ENCODE results near the gene DUSP28.

DUSP28 gene

DNA sequence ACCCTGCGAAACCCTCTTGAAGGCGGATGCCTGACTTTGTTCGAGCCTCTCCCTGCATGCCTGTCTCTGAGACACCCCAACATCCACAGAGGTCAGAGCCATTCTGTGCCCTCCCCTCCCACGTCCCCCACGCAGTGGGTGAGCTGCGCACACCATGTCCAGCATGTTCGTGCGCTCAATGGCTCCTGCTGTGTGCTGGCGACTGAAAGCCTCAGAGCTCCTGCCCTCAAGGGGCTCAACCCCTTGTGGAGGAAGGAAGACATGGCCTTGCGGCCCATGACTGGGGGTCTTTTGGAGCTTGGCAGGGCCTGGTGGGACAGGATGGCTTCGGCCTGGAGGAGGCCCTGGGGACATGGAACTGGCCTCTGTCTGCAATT, 48.1 kb upstream of the DUSP28 start:
- POLR2A ChIA-PET = no interaction called here
- no peak for TF ChIP-seq ZNF132 (tag by site-specific recombination; IDR thresholded peaks at IDR 0.05; ENCODE audit: borderline replicate concordance)
- no peak for TF ChIP-seq ZNF184 (tag by site-specific recombination; IDR thresholded peaks at IDR 0.05)
- TF ChIP-seq SP2 (tag by site-specific recombination; IDR thresholded peaks at IDR 0.05) = no peak
- TF ChIP-seq SP7 (tag by site-specific recombination; IDR thresholded peaks at IDR 0.05) = no peak
- TF ChIP-seq ZFP37 (tag by site-specific recombination; IDR thresholded peaks at IDR 0.05) = no peak
- no peak for TF ChIP-seq KLF8 (tag by site-specific recombination; IDR thresholded peaks at IDR 0.05)
- TF ChIP-seq ZNF16 (tag by site-specific recombination; IDR thresholded peaks at IDR 0.05; ENCODE audit: low read depth) = no peak
- TF ChIP-seq SETDB1 (IDR thresholded peaks at IDR 0.05; ENCODE audit: insufficient read length, low read length) = no peak
- CTCF ChIA-PET = interaction anchor here (0.7 kb wide), 1 partner anchor 15 kb away, joined by 3 read pairs; no protein-coding TSS in a partner anchor
- H3K36me3 ChIP-seq (ENCODE audit: control insufficient read depth in 2 of 2, insufficient read depth in 1 of 2, low read length in 2 of 2) = peaks cover 0 to 12% of the 10 kb centered on the region in 2 experiments; a peak in 1 of 3 replicates
- H3K27ac ChIP-seq (ENCODE audit: extremely low read depth, low read depth, low read length) = no peak overlapping the region
- H3K4me1 ChIP-seq (ENCODE audit: control insufficient read depth, insufficient read depth, low read length) = no peaks in the 10 kb centered on the region
- H3K9me3 ChIP-seq (ENCODE audit: control insufficient read depth, insufficient read depth, low read depth, low read length) = no peaks in the 10 kb centered on the region
- no peak overlapping the region for H3K4me3 ChIP-seq (ENCODE audit: low read depth, low read length)

DNA sequence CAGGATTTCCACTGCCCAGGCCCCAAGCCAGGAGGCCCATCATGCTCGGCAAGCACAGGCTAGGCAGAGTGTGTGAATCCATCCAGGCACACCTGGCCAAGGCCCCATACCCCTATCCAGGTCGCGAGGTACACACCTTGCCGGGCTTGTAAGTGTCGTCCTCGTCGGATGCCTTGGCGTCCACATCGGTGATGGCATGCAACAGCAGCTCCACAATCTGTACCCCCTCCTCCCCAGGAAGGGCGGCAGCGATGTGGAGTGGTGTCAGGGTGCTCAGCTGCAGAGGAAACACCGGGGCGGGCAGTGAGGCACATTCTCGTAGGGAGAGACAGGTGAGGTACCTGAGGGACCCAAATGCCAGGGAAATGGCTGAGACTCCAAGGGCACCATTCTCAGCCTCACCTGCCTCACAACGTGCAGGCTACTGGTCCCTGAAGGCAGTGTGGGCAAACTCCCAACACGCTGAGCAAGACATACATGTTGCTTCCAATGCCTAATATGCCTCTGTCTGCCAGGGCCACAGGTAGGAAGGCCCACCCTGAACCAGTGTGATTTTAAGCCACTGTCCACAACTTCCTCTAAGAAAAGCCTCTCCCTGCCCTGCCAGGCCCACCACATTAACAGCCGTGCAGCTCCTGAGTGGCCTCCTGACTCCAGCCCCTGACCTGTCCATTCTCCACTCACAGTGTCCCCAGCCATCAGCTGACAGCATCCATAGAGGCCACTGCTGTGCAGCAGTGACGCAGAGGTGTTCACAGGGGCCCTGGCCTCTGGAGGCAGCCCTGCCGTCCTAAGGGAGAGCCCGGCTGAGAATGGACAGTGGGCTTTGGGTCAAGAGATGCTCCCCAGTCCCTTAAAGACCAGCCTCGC, 47.3 kb upstream of the DUSP28 start:
- ChIA-PET POLR2A (no interaction called here), CTCF (interaction anchor here (1.4 to 1.9 kb wide), 3 partner anchors 17 to 327 kb away, joined by 9 to 11 read pairs (median 10); no protein-coding TSS in a partner anchor)
- Histone ChIP-seq H3K4me1 (ENCODE audit: control insufficient read depth, insufficient read depth, low read length) (no peaks in the 10 kb centered on the region), H3K36me3 (ENCODE audit: control insufficient read depth in 2 of 2, insufficient read depth in 1 of 2, low read length in 2 of 2) (peaks cover 0 to 12% of the 10 kb centered on the region in 2 experiments; a peak in 1 of 3 replicates), H3K27ac (ENCODE audit: extremely low read depth, low read depth, low read length) (no peak overlapping the region), H3K4me3 (ENCODE audit: low read depth, low read length) (no peak overlapping the region), H3K9me3 (ENCODE audit: control insufficient read depth, insufficient read depth, low read depth, low read length) (no peaks in the 10 kb centered on the region)
- TF ChIP-seq ZNF701 (tag by site-specific recombination; IDR thresholded peaks at IDR 0.05) (no peak), ZNF133 (tag by site-specific recombination; IDR thresholded peaks at IDR 0.05) (no peak), ZFP41 (tag by site-specific recombination; IDR thresholded peaks at IDR 0.05; ENCODE audit: borderline replicate concordance) (no peak), ZNF629 (tag by site-specific recombination; IDR thresholded peaks at IDR 0.05) (no peak), ZNF175 (tag by site-specific recombination; IDR thresholded peaks at IDR 0.05) (no peak), ZNF223 (tag by site-specific recombination; IDR thresholded peaks at IDR 0.05) (no peak), ZNF132 (tag by site-specific recombination; IDR thresholded peaks at IDR 0.05; ENCODE audit: borderline replicate concordance) (no peak), ZNF76 (tag by site-specific recombination; IDR thresholded peaks at IDR 0.05; ENCODE audit: borderline replicate concordance, low read depth) (no peak), ZNF654 (tag by site-specific recombination; IDR thresholded peaks at IDR 0.05; ENCODE audit: low read depth) (no peak), TCF7L2 (IDR thresholded peaks at IDR 0.05; ENCODE audit: borderline replicate concordance, low read depth, low read length) (no peak), HOXA7 (CRISPR knock-in tag; IDR thresholded peaks at IDR 0.05; ENCODE audit: borderline replicate concordance) (no peak), REPIN1 (tag by site-specific recombination; IDR thresholded peaks at IDR 0.05; ENCODE audit: low read depth) (no peak), ZNF561 (tag by site-specific recombination; IDR thresholded peaks at IDR 0.05; ENCODE audit: borderline replicate concordance) (no peak), ZNF747 (tag by site-specific recombination; IDR thresholded peaks at IDR 0.05) (no peak)
- TF ChIP-seq, protein P1, sequence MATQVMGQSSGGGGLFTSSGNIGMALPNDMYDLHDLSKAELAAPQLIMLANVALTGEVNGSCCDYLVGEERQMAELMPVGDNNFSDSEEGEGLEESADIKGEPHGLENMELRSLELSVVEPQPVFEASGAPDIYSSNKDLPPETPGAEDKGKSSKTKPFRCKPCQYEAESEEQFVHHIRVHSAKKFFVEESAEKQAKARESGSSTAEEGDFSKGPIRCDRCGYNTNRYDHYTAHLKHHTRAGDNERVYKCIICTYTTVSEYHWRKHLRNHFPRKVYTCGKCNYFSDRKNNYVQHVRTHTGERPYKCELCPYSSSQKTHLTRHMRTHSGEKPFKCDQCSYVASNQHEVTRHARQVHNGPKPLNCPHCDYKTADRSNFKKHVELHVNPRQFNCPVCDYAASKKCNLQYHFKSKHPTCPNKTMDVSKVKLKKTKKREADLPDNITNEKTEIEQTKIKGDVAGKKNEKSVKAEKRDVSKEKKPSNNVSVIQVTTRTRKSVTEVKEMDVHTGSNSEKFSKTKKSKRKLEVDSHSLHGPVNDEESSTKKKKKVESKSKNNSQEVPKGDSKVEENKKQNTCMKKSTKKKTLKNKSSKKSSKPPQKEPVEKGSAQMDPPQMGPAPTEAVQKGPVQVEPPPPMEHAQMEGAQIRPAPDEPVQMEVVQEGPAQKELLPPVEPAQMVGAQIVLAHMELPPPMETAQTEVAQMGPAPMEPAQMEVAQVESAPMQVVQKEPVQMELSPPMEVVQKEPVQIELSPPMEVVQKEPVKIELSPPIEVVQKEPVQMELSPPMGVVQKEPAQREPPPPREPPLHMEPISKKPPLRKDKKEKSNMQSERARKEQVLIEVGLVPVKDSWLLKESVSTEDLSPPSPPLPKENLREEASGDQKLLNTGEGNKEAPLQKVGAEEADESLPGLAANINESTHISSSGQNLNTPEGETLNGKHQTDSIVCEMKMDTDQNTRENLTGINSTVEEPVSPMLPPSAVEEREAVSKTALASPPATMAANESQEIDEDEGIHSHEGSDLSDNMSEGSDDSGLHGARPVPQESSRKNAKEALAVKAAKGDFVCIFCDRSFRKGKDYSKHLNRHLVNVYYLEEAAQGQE (tag by site-specific recombination; IDR thresholded peaks at IDR 0.05) = no peak
- TF ChIP-seq, protein P2, sequence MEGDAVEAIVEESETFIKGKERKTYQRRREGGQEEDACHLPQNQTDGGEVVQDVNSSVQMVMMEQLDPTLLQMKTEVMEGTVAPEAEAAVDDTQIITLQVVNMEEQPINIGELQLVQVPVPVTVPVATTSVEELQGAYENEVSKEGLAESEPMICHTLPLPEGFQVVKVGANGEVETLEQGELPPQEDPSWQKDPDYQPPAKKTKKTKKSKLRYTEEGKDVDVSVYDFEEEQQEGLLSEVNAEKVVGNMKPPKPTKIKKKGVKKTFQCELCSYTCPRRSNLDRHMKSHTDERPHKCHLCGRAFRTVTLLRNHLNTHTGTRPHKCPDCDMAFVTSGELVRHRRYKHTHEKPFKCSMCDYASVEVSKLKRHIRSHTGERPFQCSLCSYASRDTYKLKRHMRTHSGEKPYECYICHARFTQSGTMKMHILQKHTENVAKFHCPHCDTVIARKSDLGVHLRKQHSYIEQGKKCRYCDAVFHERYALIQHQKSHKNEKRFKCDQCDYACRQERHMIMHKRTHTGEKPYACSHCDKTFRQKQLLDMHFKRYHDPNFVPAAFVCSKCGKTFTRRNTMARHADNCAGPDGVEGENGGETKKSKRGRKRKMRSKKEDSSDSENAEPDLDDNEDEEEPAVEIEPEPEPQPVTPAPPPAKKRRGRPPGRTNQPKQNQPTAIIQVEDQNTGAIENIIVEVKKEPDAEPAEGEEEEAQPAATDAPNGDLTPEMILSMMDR (tag by site-specific recombination; IDR thresholded peaks at IDR 0.05) = no peak
- TF ChIP-seq, protein P3, sequence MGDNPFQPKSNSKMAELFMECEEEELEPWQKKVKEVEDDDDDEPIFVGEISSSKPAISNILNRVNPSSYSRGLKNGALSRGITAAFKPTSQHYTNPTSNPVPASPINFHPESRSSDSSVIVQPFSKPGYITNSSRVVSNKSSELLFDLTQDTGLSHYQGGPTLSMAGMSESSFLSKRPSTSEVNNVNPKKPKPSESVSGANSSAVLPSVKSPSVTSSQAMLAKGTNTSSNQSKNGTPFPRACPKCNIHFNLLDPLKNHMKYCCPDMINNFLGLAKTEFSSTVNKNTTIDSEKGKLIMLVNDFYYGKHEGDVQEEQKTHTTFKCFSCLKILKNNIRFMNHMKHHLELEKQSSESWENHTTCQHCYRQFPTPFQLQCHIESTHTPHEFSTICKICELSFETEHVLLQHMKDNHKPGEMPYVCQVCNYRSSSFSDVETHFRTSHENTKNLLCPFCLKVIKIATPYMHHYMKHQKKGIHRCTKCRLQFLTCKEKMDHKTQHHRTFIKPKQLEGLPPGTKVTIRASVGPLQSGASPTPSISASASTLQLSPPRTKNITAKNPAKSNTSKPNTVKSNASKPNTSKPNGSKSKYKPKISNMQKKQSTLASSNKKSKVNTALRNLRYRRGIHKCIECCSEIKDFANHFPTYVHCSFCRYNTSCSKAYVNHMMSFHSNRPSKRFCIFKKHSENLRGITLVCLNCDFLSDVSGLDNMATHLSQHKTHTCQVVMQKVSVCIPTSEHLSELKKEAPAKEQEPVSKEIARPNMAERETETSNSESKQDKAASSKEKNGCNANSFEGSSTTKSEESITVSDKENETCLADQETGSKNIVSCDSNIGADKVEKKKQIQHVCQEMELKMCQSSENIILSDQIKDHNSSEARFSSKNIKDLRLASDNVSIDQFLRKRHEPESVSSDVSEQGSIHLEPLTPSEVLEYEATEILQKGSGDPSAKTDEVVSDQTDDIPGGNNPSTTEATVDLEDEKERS (tag by site-specific recombination; IDR thresholded peaks at IDR 0.05) = no peak
- TF ChIP-seq, protein P4, sequence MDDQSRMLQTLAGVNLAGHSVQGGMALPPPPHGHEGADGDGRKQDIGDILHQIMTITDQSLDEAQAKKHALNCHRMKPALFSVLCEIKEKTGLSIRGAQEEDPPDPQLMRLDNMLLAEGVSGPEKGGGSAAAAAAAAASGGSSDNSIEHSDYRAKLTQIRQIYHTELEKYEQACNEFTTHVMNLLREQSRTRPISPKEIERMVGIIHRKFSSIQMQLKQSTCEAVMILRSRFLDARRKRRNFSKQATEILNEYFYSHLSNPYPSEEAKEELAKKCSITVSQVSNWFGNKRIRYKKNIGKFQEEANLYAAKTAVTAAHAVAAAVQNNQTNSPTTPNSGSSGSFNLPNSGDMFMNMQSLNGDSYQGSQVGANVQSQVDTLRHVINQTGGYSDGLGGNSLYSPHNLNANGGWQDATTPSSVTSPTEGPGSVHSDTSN (CRISPR knock-in tag; IDR thresholded peaks at IDR 0.05) = no peak

All from HEK293 (cell line).